Endodermal cell (in vitro differentiated cells): Measurements from ENCODE around the gene ZKSCAN1. TPM values are rescaled to one million over a fixed set of nuclear protein-coding genes. Genes with fewer than 3 reads are reported as not detected.

Experiments used
- DNase-seq: peaks from one replicate; pipeline ENCODE4 v3.0.0-alpha.2; 2017
- H3K27ac ChIP-seq: 2 replicates; pipeline ENCODE4 v1.5.1; 2013; ENCODE audit warnings: mild to moderate bottlenecking, low read depth, low read length, moderate library complexity
- H3K27me3 ChIP-seq: 2 replicates; pipeline ENCODE4 v1.6.1; 2013; ENCODE audit warnings: mild to moderate bottlenecking, low read length, moderate library complexity; ENCODE audit not compliant: insufficient read depth, control insufficient read depth, poor library complexity, severe bottlenecking
- H3K36me3 ChIP-seq: 2 replicates; pipeline ENCODE4 v1.7.0; 2013; ENCODE audit warnings: mild to moderate bottlenecking, low read length, moderate library complexity; ENCODE audit not compliant: control insufficient read depth, insufficient read depth
- H3K4me1 ChIP-seq: one replicate; pipeline ENCODE4 v1.7.0; 2013; ENCODE audit warnings: low read length; ENCODE audit not compliant: control insufficient read depth, insufficient read depth
- H3K4me3 ChIP-seq: 2 replicates; pipeline ENCODE4 v1.5.1; 2013; ENCODE audit warnings: mild to moderate bottlenecking, low read length, moderate library complexity
- H3K9ac ChIP-seq: 2 replicates; pipeline ENCODE4 v1.6.1; 2013; ENCODE audit warnings: mild to moderate bottlenecking, low read length, moderate library complexity; ENCODE audit not compliant: poor library complexity, severe bottlenecking; ENCODE audit errors: extremely low read depth
- H3K9me3 ChIP-seq: 2 replicates; pipeline ENCODE4 v1.6.1; 2013; ENCODE audit warnings: mild to moderate bottlenecking, low read length, moderate library complexity; ENCODE audit not compliant: control insufficient read depth
- H3K27ac Mint-ChIP-seq: 2 replicates; pipeline ENCODE4 v1.8.0; 2020; ENCODE audit warnings: mixed read lengths
- H3K27me3 Mint-ChIP-seq: 2 replicates; pipeline ENCODE4 v1.8.0; 2021; ENCODE audit warnings: mild to moderate bottlenecking, mixed read lengths; ENCODE audit not compliant: insufficient read depth
- H3K36me3 Mint-ChIP-seq: 2 replicates; pipeline ENCODE4 v1.8.0; 2020; ENCODE audit warnings: low read depth, mixed read lengths
- H3K4me1 Mint-ChIP-seq: 2 replicates; pipeline ENCODE4 v1.8.0; 2020; ENCODE audit warnings: mixed read lengths
- H3K4me3 Mint-ChIP-seq: 2 replicates; pipeline ENCODE4 v1.8.0; 2020; ENCODE audit warnings: mild to moderate bottlenecking, moderate library complexity, mixed read lengths
- H3K9me3 Mint-ChIP-seq: 2 replicates; pipeline ENCODE4 v1.8.0; 2020; ENCODE audit warnings: mild to moderate bottlenecking, mixed read lengths
- CTCF ChIP-seq: fragments of 200-600 bp; sonication (generic); conservative IDR thresholded peaks from 2 replicates; pipeline ENCODE4 v1.5.0; 2021; ENCODE audit warnings: antibody characterized with exemption, mild to moderate bottlenecking
- WGBS, 2 experiments: methylation state at CpG; one replicate each; pipeline versions ENCODE4 v1.1.5 to v1.1.7; 2013; ENCODE audit warnings: missing lambda C conversion rate in 2 of 2, mixed read lengths in 1 of 2; ENCODE audit not compliant: insufficient coverage in 1 of 2, insufficient read length in 1 of 2; 5-methylcytosine and 5-hydroxymethylcytosine counted together
- total RNA-seq, 2 donors: library from RNA; stranded (reverse); fragmentation: NEBNext Ultra II Directional in 1 of 2; extraction: Animal tissue kit (Norgen Biotek cat#: 25700) in 1 of 2; gene quantifications; 2 replicates in 1 of 2; 3 replicates in 1 of 2; pipeline ENCODE4 v1.2.1, GENCODE V29; 2021

Gene ZKSCAN1
- total RNA-seq, 2 donors from 2014 or later: 57.1 to 68.0 TPM

GRCh38 chr7:100035876-100036275, 20.5 kb downstream of the ZKSCAN1 start:
- 50 to 81% methylated on average over 2 to 6 of the region's 6 CpGs for WGBS, 2 experiments
- H3K27ac Mint-ChIP-seq: no peak overlapping the region
- Histone ChIP-seq H3K9me3 (no peaks in the 10 kb centered on the region), H3K4me1 (no peaks in the 10 kb centered on the region), H3K4me3 (no peak overlapping the region), H3K27me3 (no peaks in the 10 kb centered on the region), H3K27ac (no peak overlapping the region), H3K9ac (no peak overlapping the region), H3K36me3 (peaks cover 75% of the 10 kb centered on the region)
- no peak overlapping the region for H3K4me3 Mint-ChIP-seq
- peaks cover 6% of the 10 kb centered on the region for H3K4me1 Mint-ChIP-seq
- no peak for TF ChIP-seq CTCF
- DNase-seq: no peak
- peaks cover 77% of the 10 kb centered on the region for H3K36me3 Mint-ChIP-seq
- H3K9me3 Mint-ChIP-seq: peaks cover 20% of the 10 kb centered on the region
- no peaks in the 10 kb centered on the region for H3K27me3 Mint-ChIP-seq

- no peaks in the 10 kb centered on the region for H3K4me1 ChIP-seq
- H3K9me3 ChIP-seq: peaks cover 15% of the 10 kb centered on the region
- peaks cover 22% of the 10 kb centered on the region for H3K9me3 Mint-ChIP-seq
- H3K27ac Mint-ChIP-seq: no peak overlapping the region
- peaks cover 60% of the 10 kb centered on the region for H3K36me3 ChIP-seq
- H3K4me3 ChIP-seq: no peak overlapping the region
- no peak overlapping the region for H3K4me3 Mint-ChIP-seq
- DNase-seq: no peak
- peaks cover 60% of the 10 kb centered on the region for H3K36me3 Mint-ChIP-seq
- no peak overlapping the region for H3K27ac ChIP-seq
- H3K9ac ChIP-seq: no peak overlapping the region
- no peaks in the 10 kb centered on the region for H3K27me3 Mint-ChIP-seq
- 92 to 95% methylated on average over 7 of the region's 7 CpGs for WGBS, 2 experiments
- TF ChIP-seq CTCF: no peak
- H3K4me1 Mint-ChIP-seq: peaks cover 6% of the 10 kb centered on the region
- no peaks in the 10 kb centered on the region for H3K27me3 ChIP-seq
These were observed 22.9 kb downstream of the ZKSCAN1 start for GRCh38 chr7:100038326-100038725.

- Histone ChIP-seq H3K9me3 (peaks cover 15% of the 10 kb centered on the region), H3K4me1 (no peaks in the 10 kb centered on the region), H3K27me3 (no peaks in the 10 kb centered on the region), H3K36me3 (peaks cover 37% of the 10 kb centered on the region), H3K4me3 (no peak overlapping the region), H3K9ac (no peak overlapping the region), H3K27ac (no peak overlapping the region)
- DNase-seq: no peak
- Mint-ChIP-seq H3K27ac (peak overlapping the region; percentile 58), H3K9me3 (peaks cover 19% of the 10 kb centered on the region), H3K27me3 (no peaks in the 10 kb centered on the region), H3K36me3 (peaks cover 38% of the 10 kb centered on the region), H3K4me3 (no peak overlapping the region), H3K4me1 (peaks cover 6% of the 10 kb centered on the region)
- TF ChIP-seq CTCF: no peak
- WGBS, 2 experiments: 94 to 100% methylated on average over 1 to 7 of the region's 7 CpGs
These were observed 25.2 kb downstream of the ZKSCAN1 start for GRCh38 chr7:100040575-100040974.
